Measurements from ENCODE around the gene ROBO2.

Gene ROBO2

GRCh38 chr3:77602722-77603121, 562.8 kb downstream of the ROBO2 start:
- H3K27ac ChIP-seq, result no peak overlapping the region
- DNase-seq (ENCODE audit: low read depth, low spot score), result no peak

GRCh38 chr3:77605308-77605707, 565.4 kb downstream of the ROBO2 start:
- no peak overlapping the region for H3K27ac ChIP-seq
- no peak for DNase-seq (ENCODE audit: low read depth, low spot score)

- H3K27ac ChIP-seq, result no peak overlapping the region
- DNase-seq (ENCODE audit: low read depth, low spot score), result peak; percentile 24
These were observed 566.0 kb downstream of the ROBO2 start for GRCh38 chr3:77605865-77606264.

GRCh38 chr3:77606372-77606771, 566.5 kb downstream of the ROBO2 start:
- DNase-seq (ENCODE audit: low read depth, low spot score), result no peak

GRCh38 chr3:77618686-77619085, 578.8 kb downstream of the ROBO2 start:
- no peak for DNase-seq (ENCODE audit: low read depth, low spot score)
- H3K27ac ChIP-seq, result no peak overlapping the region

More at GRCh38 chr3:77606372-77606771, 566.5 kb downstream of the ROBO2 start:
- H3K27ac ChIP-seq, result no peak overlapping the region

- H3K27ac ChIP-seq, result no peak overlapping the region
- peak; percentile 24 for DNase-seq (ENCODE audit: low read depth, low spot score)
These were observed 580.1 kb downstream of the ROBO2 start for GRCh38 chr3:77620009-77620408.

- no peak overlapping the region for H3K27ac ChIP-seq
- DNase-seq (ENCODE audit: low read depth, low spot score), result no peak
These were observed 583.6 kb downstream of the ROBO2 start for GRCh38 chr3:77623500-77623899.

GRCh38 chr3:77626157-77626556, 586.3 kb downstream of the ROBO2 start:
- no peak for DNase-seq (ENCODE audit: low read depth, low spot score)
- no peak overlapping the region for H3K27ac ChIP-seq

- H3K27ac ChIP-seq, result no peak overlapping the region
- no peak for DNase-seq (ENCODE audit: low read depth, low spot score)
These were observed 608.3 kb downstream of the ROBO2 start for GRCh38 chr3:77648214-77648613.

GRCh38 chr3:77648664-77649063, 608.8 kb downstream of the ROBO2 start:
- DNase-seq (ENCODE audit: low read depth, low spot score), result no peak
- H3K27ac ChIP-seq, result no peak overlapping the region

- no peak overlapping the region for H3K27ac ChIP-seq
- DNase-seq (ENCODE audit: low read depth, low spot score), result no peak
These were observed 612.7 kb downstream of the ROBO2 start for GRCh38 chr3:77652624-77653023.

GRCh38 chr3:77655396-77655795, 615.5 kb downstream of the ROBO2 start:
- H3K27ac ChIP-seq, result no peak overlapping the region
- DNase-seq (ENCODE audit: low read depth, low spot score), result no peak

GRCh38 chr3:77660718-77661117, 620.8 kb downstream of the ROBO2 start:
- DNase-seq (ENCODE audit: low read depth, low spot score), result no peak
- no peak overlapping the region for H3K27ac ChIP-seq

GRCh38 chr3:77667901-77668300, 628.0 kb downstream of the ROBO2 start:
- H3K27ac ChIP-seq, result no peak overlapping the region
- no peak for DNase-seq (ENCODE audit: low read depth, low spot score)

- no peak overlapping the region for H3K27ac ChIP-seq
- no peak for DNase-seq (ENCODE audit: low read depth, low spot score)
These were observed 628.5 kb downstream of the ROBO2 start for GRCh38 chr3:77668376-77668775.

- no peak for DNase-seq (ENCODE audit: low read depth, low spot score)
- H3K27ac ChIP-seq, result no peak overlapping the region
These were observed 632.1 kb downstream of the ROBO2 start for GRCh38 chr3:77672016-77672415.

- no peak for DNase-seq (ENCODE audit: low read depth, low spot score)
- no peak overlapping the region for H3K27ac ChIP-seq
These were observed 642.3 kb downstream of the ROBO2 start for GRCh38 chr3:77682162-77682561.

GRCh38 chr3:77684115-77684514, 644.2 kb downstream of the ROBO2 start:
- H3K27ac ChIP-seq, result no peak overlapping the region
- DNase-seq (ENCODE audit: low read depth, low spot score), result no peak

GRCh38 chr3:77685713-77686112, 645.8 kb downstream of the ROBO2 start:
- no peak overlapping the region for H3K27ac ChIP-seq
- no peak for DNase-seq (ENCODE audit: low read depth, low spot score)

- no peak for DNase-seq (ENCODE audit: low read depth, low spot score)
- no peak overlapping the region for H3K27ac ChIP-seq
These were observed 646.7 kb downstream of the ROBO2 start for GRCh38 chr3:77686560-77686959.

GRCh38 chr3:77687545-77687944, 647.6 kb downstream of the ROBO2 start:
- DNase-seq (ENCODE audit: low read depth, low spot score), result no peak

GRCh38 chr3:77690284-77690845, 650.5 kb downstream of the ROBO2 start:
- DNase-seq (ENCODE audit: low read depth, low spot score), result no peak
- H3K27ac ChIP-seq, result no peak overlapping the region

More at GRCh38 chr3:77687545-77687944, 647.6 kb downstream of the ROBO2 start:
- no peak overlapping the region for H3K27ac ChIP-seq

GRCh38 chr3:77693147-77693546, 653.2 kb downstream of the ROBO2 start:
- no peak overlapping the region for H3K27ac ChIP-seq
- no peak for DNase-seq (ENCODE audit: low read depth, low spot score)
